Neural progenitor cell (in vitro differentiated cells): ENCODE measurements around the gene SPP2. TPM values are rescaled to one million over a fixed set of nuclear protein-coding genes. Genes with fewer than 3 reads are reported as not detected.

Experiments
- DNase-seq: peaks from one replicate; pipeline ENCODE4 v3.0.0-alpha.2; 2016; ENCODE audit warnings: low spot score
- H2AFZ ChIP-seq: fragments of 200-600 bp; sonication (generic); replicated peaks from 2 replicates; pipeline ENCODE4 v1.6.1; 2016; ENCODE audit warnings: antibody characterized with exemption
- H3F3A ChIP-seq: fragments of 200-600 bp; sonication (generic); 2 replicates; pipeline ENCODE4 v1.6.1; 2016; ENCODE audit warnings: antibody characterized with exemption, low read depth
- H3K27ac ChIP-seq: fragments of 200-600 bp; sonication (generic); 2 replicates; pipeline ENCODE4 v1.5.1; 2016; ENCODE audit warnings: mild to moderate bottlenecking
- H3K27me3 ChIP-seq: fragments of 200-600 bp; sonication (generic); 2 replicates; pipeline ENCODE4 v1.6.1; 2016; ENCODE audit warnings: mild to moderate bottlenecking, moderate library complexity
- H3K36me3 ChIP-seq: fragments of 200-600 bp; sonication (generic); 2 replicates; pipeline ENCODE4 v1.5.1; 2016
- H3K4me1 ChIP-seq: fragments of 200-600 bp; sonication (generic); 2 replicates; pipeline ENCODE4 v1.6.1; 2016; ENCODE audit warnings: mixed run types
- H3K4me2 ChIP-seq: fragments of 200-600 bp; sonication (generic); 2 replicates; pipeline ENCODE4 v1.6.1; 2016
- H3K4me3 ChIP-seq: fragments of 200-600 bp; sonication (generic); 2 replicates; pipeline ENCODE4 v1.5.1; 2016
- H3K79me2 ChIP-seq: fragments of 200-600 bp; sonication (generic); 2 replicates; pipeline ENCODE4 v1.6.1; 2016; ENCODE audit warnings: low read depth
- H3K9ac ChIP-seq: fragments of 200-600 bp; sonication (generic); 2 replicates; pipeline ENCODE4 v1.6.1; 2016
- H3K9me3 ChIP-seq: fragments of 200-600 bp; sonication (generic); 2 replicates; pipeline ENCODE4 v1.5.1; 2016; ENCODE audit warnings: low read depth
- H4K20me1 ChIP-seq: fragments of 200-600 bp; sonication (generic); 2 replicates; pipeline ENCODE4 v1.6.1; 2016; ENCODE audit warnings: low read depth
- H3K27ac Mint-ChIP-seq: 3 replicates; pipeline ENCODE4 v1.8.0; 2021; ENCODE audit warnings: mixed read lengths
- H3K27me3 Mint-ChIP-seq: 2 replicates; pipeline ENCODE4 v1.8.0; 2022; ENCODE audit warnings: low read depth, mild to moderate bottlenecking, inconsistent platforms, moderate library complexity, mixed read lengths; ENCODE audit not compliant: insufficient read depth
- H3K36me3 Mint-ChIP-seq: 3 replicates; pipeline ENCODE4 v1.8.0; 2021; ENCODE audit warnings: mixed read lengths
- H3K4me1 Mint-ChIP-seq: 3 replicates; pipeline ENCODE4 v1.8.0; 2021; ENCODE audit warnings: mixed read lengths
- H3K4me3 Mint-ChIP-seq: 3 replicates; pipeline ENCODE4 v1.8.0; 2021; ENCODE audit warnings: mild to moderate bottlenecking, moderate library complexity, mixed read lengths
- H3K9me3 Mint-ChIP-seq: 3 replicates; pipeline ENCODE4 v1.8.0; 2020; ENCODE audit warnings: mixed read lengths
- CTCF ChIP-seq: fragments of 200-600 bp; sonication (generic); IDR thresholded peaks from 2 replicates; pipeline ENCODE4 v1.5.1; 2017; ENCODE audit warnings: antibody characterized with exemption, mild to moderate bottlenecking
- EZH2 ChIP-seq: fragments of 200-600 bp; sonication (generic); IDR thresholded peaks from 2 replicates; pipeline ENCODE4 v1.6.1; 2017; ENCODE audit warnings: antibody characterized with exemption, mild to moderate bottlenecking, moderate library complexity
- EZH2phosphoT487 ChIP-seq: fragments of 200-600 bp; sonication (generic); IDR thresholded peaks from 2 replicates; pipeline ENCODE4 v1.6.1; 2017; ENCODE audit warnings: antibody characterized with exemption
- total RNA-seq: library from RNA; depleted of rRNA; stranded (reverse); fragments of >200 nt; gene quantifications from 2 replicates; pipeline ENCODE4 v1.2.3, GENCODE V29; 2015; ENCODE audit warnings: low replicate concordance

The SPP2 gene
- total RNA-seq, 1 donor from 2014 or later: not detected

DNA sequence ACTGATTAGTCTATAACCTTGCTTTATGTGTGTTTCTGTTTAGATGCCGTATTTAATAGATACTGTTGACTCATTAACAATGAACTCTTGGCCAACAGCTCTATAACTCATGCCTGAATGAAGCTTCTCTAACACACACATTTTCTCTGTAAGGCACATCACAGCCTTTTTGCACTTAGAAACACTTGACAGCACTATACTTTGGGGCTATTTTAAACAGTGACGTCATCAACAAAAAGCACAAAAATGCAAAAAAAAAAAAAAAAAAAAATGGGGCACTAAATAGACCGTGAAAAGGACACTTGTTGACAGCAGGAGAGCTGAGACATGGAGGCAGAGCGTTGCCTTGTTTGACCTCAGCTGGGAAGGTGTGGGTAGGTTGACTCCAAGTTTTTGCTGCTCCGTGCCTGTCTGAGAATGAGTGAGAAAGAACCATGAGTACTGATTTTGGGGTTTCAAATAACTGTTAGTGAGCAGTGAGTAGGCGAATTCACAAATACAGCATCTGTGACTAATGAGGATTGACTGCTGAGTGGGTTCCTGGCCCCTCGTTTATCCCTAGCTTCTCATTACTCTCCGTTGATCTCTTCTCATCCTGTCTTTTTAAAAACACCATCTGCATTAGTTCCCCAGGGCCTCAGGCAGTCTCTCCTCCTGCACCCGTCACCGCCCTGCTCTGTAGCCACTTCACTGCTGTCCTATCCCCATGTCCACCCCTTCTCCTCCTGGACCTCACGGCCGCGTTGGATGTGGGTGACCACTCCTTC, 24.4 kb downstream of the SPP2 start:
- Histone ChIP-seq H3K4me1 (no peaks in the 10 kb centered on the region), H3K27ac (no peak overlapping the region), H3K36me3 (no peaks in the 10 kb centered on the region), H4K20me1 (no peaks in the 10 kb centered on the region), H2AFZ (no peak overlapping the region), H3K4me3 (no peak overlapping the region), H3K4me2 (no peak overlapping the region), H3K27me3 (no peaks in the 10 kb centered on the region), H3K79me2 (no peaks in the 10 kb centered on the region), H3F3A (no peaks in the 10 kb centered on the region), H3K9ac (no peak overlapping the region), H3K9me3 (no peaks in the 10 kb centered on the region)
- Mint-ChIP-seq H3K9me3 (peaks cover 3% of the 10 kb centered on the region), H3K4me3 (no peak overlapping the region), H3K36me3 (no peaks in the 10 kb centered on the region), H3K27ac (no peak overlapping the region), H3K4me1 (peaks cover 13% of the 10 kb centered on the region), H3K27me3 (peaks cover 3% of the 10 kb centered on the region)
- DNase-seq: no peak
- TF ChIP-seq EZH2phosphoT487: no peak

DNA sequence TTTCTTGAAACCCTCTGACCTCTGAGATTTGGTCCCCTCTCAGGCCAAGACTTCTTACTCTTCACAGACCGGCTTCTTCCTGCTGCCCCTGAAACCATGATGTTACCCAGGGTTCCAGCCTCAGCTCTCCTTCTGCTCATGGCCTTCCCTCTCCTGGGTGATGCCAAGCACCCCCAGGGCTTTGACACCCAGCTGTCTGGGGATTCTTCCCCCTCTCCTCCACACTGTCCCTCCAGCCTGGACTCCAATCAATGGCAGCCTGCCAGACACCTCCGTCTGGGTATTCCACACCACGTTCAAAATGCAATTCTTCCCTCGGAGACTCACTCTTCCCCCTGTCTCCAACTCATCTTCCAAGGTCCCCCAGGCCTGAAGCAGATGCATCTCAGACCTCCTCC, 25.0 kb downstream of the SPP2 start:
- no peak for TF ChIP-seq CTCF
- Mint-ChIP-seq H3K4me3 (no peak overlapping the region), H3K9me3 (peaks cover 3% of the 10 kb centered on the region), H3K27ac (no peak overlapping the region), H3K27me3 (peaks cover 3% of the 10 kb centered on the region), H3K4me1 (peaks cover 13% of the 10 kb centered on the region), H3K36me3 (no peaks in the 10 kb centered on the region)
- Histone ChIP-seq H3K9me3 (no peaks in the 10 kb centered on the region), H3K79me2 (no peaks in the 10 kb centered on the region), H4K20me1 (no peaks in the 10 kb centered on the region), H2AFZ (no peak overlapping the region), H3K9ac (no peak overlapping the region), H3F3A (no peaks in the 10 kb centered on the region), H3K4me2 (no peak overlapping the region), H3K27ac (no peak overlapping the region), H3K27me3 (no peaks in the 10 kb centered on the region), H3K4me3 (no peak overlapping the region), H3K36me3 (no peaks in the 10 kb centered on the region), H3K4me1 (no peaks in the 10 kb centered on the region)
- DNase-seq: no peak

DNA sequence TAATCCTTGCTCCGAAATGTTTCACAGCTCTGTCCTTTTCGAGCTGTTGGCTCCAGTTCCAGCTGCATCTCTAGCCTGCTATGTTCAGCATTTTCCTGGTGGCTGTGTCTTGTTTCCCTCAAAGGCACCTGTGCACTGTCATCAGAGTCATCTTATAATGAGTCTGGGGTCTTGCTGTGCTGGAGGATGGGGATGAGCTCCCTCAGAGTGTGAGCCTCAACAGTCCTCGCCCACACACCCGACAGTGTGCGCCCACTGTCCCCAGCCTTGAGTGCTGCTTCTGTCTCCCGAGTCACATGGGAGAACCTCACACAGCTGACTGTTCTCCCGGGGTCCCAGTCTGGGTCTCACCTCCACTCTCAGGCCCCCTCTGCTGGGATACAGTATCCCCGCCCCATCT, 25.4 kb downstream of the SPP2 start:
- no peaks in the 10 kb centered on the region for H3K27me3 ChIP-seq
- no peak overlapping the region for H3K27ac Mint-ChIP-seq
- peaks cover 3% of the 10 kb centered on the region for H3K27me3 Mint-ChIP-seq
- no peaks in the 10 kb centered on the region for H3K36me3 ChIP-seq
- H3K9me3 ChIP-seq: no peaks in the 10 kb centered on the region
- peaks cover 13% of the 10 kb centered on the region for H3K4me1 Mint-ChIP-seq
- H3F3A ChIP-seq: no peaks in the 10 kb centered on the region
- H3K36me3 Mint-ChIP-seq: no peaks in the 10 kb centered on the region
- no peak overlapping the region for H3K4me2 ChIP-seq
- no peaks in the 10 kb centered on the region for H3K79me2 ChIP-seq
- no peak overlapping the region for H2AFZ ChIP-seq
- no peaks in the 10 kb centered on the region for H3K4me1 ChIP-seq
- H3K4me3 Mint-ChIP-seq: no peak overlapping the region
- H3K4me3 ChIP-seq: no peak overlapping the region
- no peaks in the 10 kb centered on the region for H3K9me3 Mint-ChIP-seq
- no peak overlapping the region for H3K27ac ChIP-seq
- no peaks in the 10 kb centered on the region for H4K20me1 ChIP-seq
- no peak for DNase-seq
- TF ChIP-seq EZH2phosphoT487 (no peak), EZH2 (no peak), CTCF (no peak)
- no peak overlapping the region for H3K9ac ChIP-seq

- no peaks in the 10 kb centered on the region for H3F3A ChIP-seq
- no peak overlapping the region for H2AFZ ChIP-seq
- H3K9me3 ChIP-seq: no peaks in the 10 kb centered on the region
- H3K4me1 Mint-ChIP-seq: peaks cover 13% of the 10 kb centered on the region
- H3K36me3 ChIP-seq: no peaks in the 10 kb centered on the region
- no peak overlapping the region for H3K4me2 ChIP-seq
- no peaks in the 10 kb centered on the region for H3K9me3 Mint-ChIP-seq
- no peak overlapping the region for H3K27ac ChIP-seq
- no peak overlapping the region for H3K9ac ChIP-seq
- H3K27me3 Mint-ChIP-seq: peaks cover 3% of the 10 kb centered on the region
- no peaks in the 10 kb centered on the region for H3K79me2 ChIP-seq
- H3K4me1 ChIP-seq: no peaks in the 10 kb centered on the region
- H3K4me3 ChIP-seq: no peak overlapping the region
- no peak overlapping the region for H3K4me3 Mint-ChIP-seq
- no peaks in the 10 kb centered on the region for H4K20me1 ChIP-seq
- TF ChIP-seq CTCF (no peak), EZH2phosphoT487 (no peak), EZH2 (no peak)
- H3K36me3 Mint-ChIP-seq: no peaks in the 10 kb centered on the region
- DNase-seq: no peak
- no peaks in the 10 kb centered on the region for H3K27me3 ChIP-seq
- H3K27ac Mint-ChIP-seq: no peak overlapping the region
Measured at GRCh38 chr2:234076451-234076850, 25.9 kb downstream of the SPP2 start.
